Breast epithelium (tissue), 3 donors: Measurements from ENCODE around the gene DNAJC9.

ENCODE experiments used
- CTCF ChIP-seq, 3 donors: fragments of 450-650 bp; IDR thresholded peaks; one replicate each; pipeline ENCODE4 v1.5.1; 2016 to 2017; ENCODE audit warnings: antibody characterized with exemption in 3 of 3, mild to moderate bottlenecking in 3 of 3, moderate library complexity in 3 of 3
- POLR2A ChIP-seq: fragments of 450-650 bp; IDR thresholded peaks from one replicate; pipeline ENCODE4 v1.6.1; 2016; ENCODE audit warnings: antibody characterized with exemption, mild to moderate bottlenecking, moderate library complexity
- POLR2AphosphoS5 ChIP-seq, 3 donors: sonication (generic); formaldehyde crosslinking; IDR thresholded peaks; one replicate each; pipeline ENCODE4 v1.6.1; 2017; ENCODE audit warnings: antibody characterized with exemption in 3 of 3

GRCh38 chr10:73238990-73239566 is 8.0 kb downstream of the DNAJC9 start:
- TF ChIP-seq CTCF (IDR thresholded peaks at IDR 0.05): no peak
- no peak for TF ChIP-seq POLR2A
- TF ChIP-seq POLR2AphosphoS5 (IDR thresholded peaks at IDR 0.05): no peak
